GM11168 (cell line): ENCODE results near the gene SEC24D.

Experiments used
- in situ Hi-C: fragments of 300-500 bp; cut with MboI; formaldehyde crosslinking; loops from one replicate; pipeline ENCODE4 v1.12.0; 2022; ENCODE audit warnings: low sequenced_read_pairs; ENCODE audit not compliant: unreplicated experiment

Gene SEC24D

GRCh38 chr4:118755438-118756226 is 80.3 kb downstream of the SEC24D start:
- in situ Hi-C loops = no loop called here

- in situ Hi-C loops = no loop called here
Measured at GRCh38 chr4:118754890-118755289, 81.0 kb downstream of the SEC24D start.

- in situ Hi-C loops = no loop called here
Measured at GRCh38 chr4:118753685-118754084, 82.2 kb downstream of the SEC24D start.

- in situ Hi-C loops = no loop called here
Measured at GRCh38 chr4:118753096-118753495, 82.8 kb downstream of the SEC24D start.

GRCh38 chr4:118752551-118752950 is 83.4 kb downstream of the SEC24D start:
- in situ Hi-C loops = no loop called here

GRCh38 chr4:118751629-118752323 is 84.2 kb downstream of the SEC24D start:
- in situ Hi-C loops = no loop called here

- in situ Hi-C loops = no loop called here
Measured at GRCh38 chr4:118749347-118749988, 86.5 kb downstream of the SEC24D start.

- in situ Hi-C loops = no loop called here
Measured at GRCh38 chr4:118746251-118746919, 89.5 kb downstream of the SEC24D start.

- in situ Hi-C loops = no loop called here
Measured at GRCh38 chr4:118745357-118745756, 90.6 kb downstream of the SEC24D start.

GRCh38 chr4:118743867-118744266 is 92.1 kb downstream of the SEC24D start:
- in situ Hi-C loops = no loop called here

- in situ Hi-C loops = no loop called here
Measured at GRCh38 chr4:118742050-118742449, 93.9 kb downstream of the SEC24D start.

- in situ Hi-C loops = no loop called here
Measured at GRCh38 chr4:118741301-118741855, 94.5 kb downstream of the SEC24D start.

GRCh38 chr4:118740869-118741268 is 95.1 kb downstream of the SEC24D start:
- in situ Hi-C loops = no loop called here

GRCh38 chr4:118739022-118739713 is 96.8 kb downstream of the SEC24D start:
- in situ Hi-C loops = no loop called here

- in situ Hi-C loops = no loop called here
Measured at GRCh38 chr4:118738090-118738489, 97.8 kb downstream of the SEC24D start.

- in situ Hi-C loops = no loop called here
Measured at GRCh38 chr4:118736900-118737299, 99.0 kb downstream of the SEC24D start.

- in situ Hi-C loops = no loop called here
Measured at GRCh38 chr4:118734491-118735205, 101.3 kb downstream of the SEC24D start.

GRCh38 chr4:118732591-118733330 is 103.2 kb downstream of the SEC24D start:
- in situ Hi-C loops = no loop called here

GRCh38 chr4:118730683-118731082 is 105.2 kb downstream of the SEC24D start:
- in situ Hi-C loops = no loop called here
